GM12875 (cell line): ENCODE measurements around the gene NLRP5.
A peak's percentile ranks its signal among the peaks of the same experiment; 100 is the strongest.
"Not testable (repeated sequence)": the region's sequence is repeated elsewhere in the genome, so short reads cannot be mapped to it uniquely, and the experiment has no call there.

Experiments used
- H3K4me3 ChIP-seq: one replicate; pipeline ENCODE4 v1.5.1; 2011; ENCODE audit warnings: low read depth, low read length, control low read depth
- CTCF ChIP-seq: IDR thresholded peaks from 2 replicates; pipeline ENCODE4 v1.5.1; 2011; ENCODE audit warnings: low read depth, mild to moderate bottlenecking, control low read depth, inconsistent platforms, low read length, moderate library complexity, borderline replicate concordance; ENCODE audit not compliant: insufficient read depth

NLRP5 gene

GRCh38 chr19:56105090-56105701 is 118.6 kb downstream of the NLRP5 start:
- H3K4me3 ChIP-seq = no peak overlapping the region
- TF ChIP-seq CTCF = peak; percentile 52; the same call in 1 of the 2 replicates

GRCh38 chr19:56105831-56106396 is 119.3 kb downstream of the NLRP5 start:
- not testable (repeated sequence) for H3K4me3 ChIP-seq

- TF ChIP-seq CTCF = no peak
- no peak overlapping the region for H3K4me3 ChIP-seq
Measured at GRCh38 chr19:56106397-56106849, 119.8 kb downstream of the NLRP5 start.

GRCh38 chr19:56106993-56107392 is 120.4 kb downstream of the NLRP5 start:
- no peak overlapping the region for H3K4me3 ChIP-seq
- no peak for TF ChIP-seq CTCF

GRCh38 chr19:56107626-56108351 is 121.2 kb downstream of the NLRP5 start:
- no peak for TF ChIP-seq CTCF

GRCh38 chr19:56108447-56109195 is 122.0 kb downstream of the NLRP5 start:
- TF ChIP-seq CTCF = no peak
- no peak overlapping the region for H3K4me3 ChIP-seq

More at GRCh38 chr19:56107626-56108351, 121.2 kb downstream of the NLRP5 start:
- H3K4me3 ChIP-seq = no peak overlapping the region

GRCh38 chr19:56109226-56109625 is 122.7 kb downstream of the NLRP5 start:
- no peak overlapping the region for H3K4me3 ChIP-seq
- no peak for TF ChIP-seq CTCF
